Gastroesophageal sphincter (tissue), 3 donors: Measurements from ENCODE around the gene WTAP.

Experiments
- EP300 ChIP-seq: sonication (generic); formaldehyde crosslinking; IDR thresholded peaks from one replicate; pipeline ENCODE4 v1.6.1; 2017; ENCODE audit warnings: antibody characterized with exemption, mild to moderate bottlenecking
- POLR2A ChIP-seq, 2 donors: fragments of 450-650 bp; IDR thresholded peaks; one replicate each; pipeline ENCODE4 v1.6.1; 2017; ENCODE audit warnings: antibody characterized with exemption in 2 of 2, mild to moderate bottlenecking in 2 of 2, moderate library complexity in 1 of 2
- TF ChIP-seq, protein P1 (sequence below), 4 experiments: fragments of 200-600 bp in 2 of 4; fragments of 450-650 bp in 2 of 4; sonication (generic) in 1 of 4; IDR thresholded peaks; one replicate each; pipeline ENCODE4 v1.5.1; 2017 to 2019; ENCODE audit warnings: antibody characterized with exemption in 4 of 4, mild to moderate bottlenecking in 2 of 4, moderate library complexity in 2 of 4

DNA sequence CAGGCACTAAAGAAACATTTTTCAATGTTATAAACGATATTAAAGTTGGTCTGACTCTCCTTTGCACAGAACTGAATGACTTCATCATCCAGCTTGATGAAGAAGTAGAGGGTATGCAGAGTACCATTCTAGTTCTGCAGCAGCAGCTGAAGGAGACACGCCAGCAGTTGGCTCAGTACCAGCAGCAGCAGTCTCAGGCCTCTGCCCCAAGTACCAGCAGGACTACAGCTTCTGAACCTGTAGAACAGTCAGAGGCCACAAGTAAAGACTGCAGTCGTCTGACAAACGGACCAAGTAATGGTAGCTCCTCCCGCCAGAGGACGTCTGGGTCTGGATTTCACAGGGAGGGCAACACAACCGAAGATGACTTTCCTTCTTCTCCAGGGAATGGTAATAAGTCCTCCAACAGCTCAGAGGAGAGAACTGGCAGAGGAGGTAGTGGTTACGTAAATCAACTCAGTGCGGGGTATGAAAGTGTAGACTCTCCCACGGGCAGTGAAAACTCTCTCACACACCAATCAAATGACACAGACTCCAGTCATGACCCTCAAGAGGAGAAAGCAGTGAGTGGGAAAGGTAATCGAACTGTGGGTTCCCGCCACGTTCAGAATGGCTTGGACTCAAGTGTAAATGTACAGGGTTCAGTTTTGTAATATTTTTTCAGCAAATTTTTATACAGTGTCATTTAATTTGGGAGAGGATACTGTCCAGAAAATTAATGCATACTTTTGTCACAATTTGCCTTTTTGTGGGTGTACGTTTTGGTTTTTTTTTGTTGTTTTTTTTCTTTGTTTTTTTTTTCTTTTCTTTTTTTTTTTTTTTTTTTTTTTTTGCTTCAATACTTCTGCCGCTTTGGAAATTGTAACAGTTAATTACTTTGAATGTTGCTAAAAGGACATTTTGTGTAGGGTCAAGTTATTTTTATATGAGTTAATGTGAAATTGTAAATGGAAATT lies 27.9 kb downstream of the WTAP start:
- TF ChIP-seq POLR2A (IDR thresholded peaks at IDR 0.05) (no peak), EP300 (no peak)
- TF ChIP-seq, protein P1, sequence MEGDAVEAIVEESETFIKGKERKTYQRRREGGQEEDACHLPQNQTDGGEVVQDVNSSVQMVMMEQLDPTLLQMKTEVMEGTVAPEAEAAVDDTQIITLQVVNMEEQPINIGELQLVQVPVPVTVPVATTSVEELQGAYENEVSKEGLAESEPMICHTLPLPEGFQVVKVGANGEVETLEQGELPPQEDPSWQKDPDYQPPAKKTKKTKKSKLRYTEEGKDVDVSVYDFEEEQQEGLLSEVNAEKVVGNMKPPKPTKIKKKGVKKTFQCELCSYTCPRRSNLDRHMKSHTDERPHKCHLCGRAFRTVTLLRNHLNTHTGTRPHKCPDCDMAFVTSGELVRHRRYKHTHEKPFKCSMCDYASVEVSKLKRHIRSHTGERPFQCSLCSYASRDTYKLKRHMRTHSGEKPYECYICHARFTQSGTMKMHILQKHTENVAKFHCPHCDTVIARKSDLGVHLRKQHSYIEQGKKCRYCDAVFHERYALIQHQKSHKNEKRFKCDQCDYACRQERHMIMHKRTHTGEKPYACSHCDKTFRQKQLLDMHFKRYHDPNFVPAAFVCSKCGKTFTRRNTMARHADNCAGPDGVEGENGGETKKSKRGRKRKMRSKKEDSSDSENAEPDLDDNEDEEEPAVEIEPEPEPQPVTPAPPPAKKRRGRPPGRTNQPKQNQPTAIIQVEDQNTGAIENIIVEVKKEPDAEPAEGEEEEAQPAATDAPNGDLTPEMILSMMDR (IDR thresholded peaks at IDR 0.05), result no peak
